ENCODE measurements around the gene CDH12. TPM values are rescaled to one million over a fixed set of nuclear protein-coding genes. Genes with fewer than 3 reads are reported as not detected.
"Not testable (repeated sequence)": the region's sequence is repeated elsewhere in the genome, so short reads cannot be mapped to it uniquely, and the experiment has no call there.

Gene CDH12
- total RNA-seq = not detected in 2 replicates

GRCh38 chr5:22852807-22853660, at the start of gene CDH12:
TSS of gene CDH12 (minus strand) at chr5:22853344.
- no peak for DNase-seq (ENCODE audit: low read depth, low spot score)

GRCh38 chr5:22901885-22902284, 48.7 kb upstream of the CDH12 start:
- no peak for DNase-seq (ENCODE audit: low read depth, low spot score)

- no peak for DNase-seq (ENCODE audit: low read depth, low spot score)
These were observed 47.7 kb upstream of the CDH12 start for GRCh38 chr5:22900801-22901310.

DNA sequence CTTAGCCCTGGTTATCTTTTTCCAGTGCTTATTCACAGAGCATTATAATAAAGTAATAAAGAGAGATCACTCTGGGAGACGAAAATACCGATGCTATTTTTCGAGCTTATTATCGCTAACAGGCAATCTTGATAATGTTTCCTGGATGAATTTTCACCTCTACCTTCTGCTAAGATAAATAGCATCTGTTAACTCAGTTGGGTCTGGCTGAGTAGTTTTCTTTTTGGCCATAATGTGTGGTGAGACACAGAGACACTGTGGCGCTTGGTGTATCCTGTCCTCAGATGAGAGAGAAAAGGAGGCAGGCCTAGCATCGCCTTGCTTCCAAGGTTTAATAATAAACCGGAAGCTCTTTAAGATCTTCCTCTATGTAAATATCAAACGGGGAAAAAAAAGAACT, 46.2 kb upstream of the CDH12 start:
- DNase-seq (ENCODE audit: low read depth, low spot score) = no peak

- no peak for DNase-seq (ENCODE audit: low read depth, low spot score)
These were observed 43.0 kb upstream of the CDH12 start for GRCh38 chr5:22896152-22896551.

DNA sequence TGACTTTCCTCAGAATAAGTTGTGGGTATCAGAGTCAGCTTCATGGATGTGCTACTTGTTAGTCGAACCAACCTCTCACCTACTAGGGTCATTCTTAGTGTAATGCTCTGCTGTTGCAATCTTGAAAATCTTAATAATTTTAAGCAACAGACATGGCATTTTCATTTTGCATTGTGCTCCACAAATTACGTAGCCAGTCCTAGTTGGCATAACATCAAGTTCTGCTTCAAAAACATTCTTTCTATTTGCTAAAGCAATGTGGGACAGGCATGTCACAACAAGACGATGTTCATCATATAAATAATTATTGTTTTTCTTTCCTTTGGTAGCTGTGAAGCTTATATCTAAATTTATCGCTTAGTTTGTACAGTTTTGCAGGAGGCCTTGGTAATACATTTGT, 39.3 kb upstream of the CDH12 start:
- no peak for DNase-seq (ENCODE audit: low read depth, low spot score)

DNA sequence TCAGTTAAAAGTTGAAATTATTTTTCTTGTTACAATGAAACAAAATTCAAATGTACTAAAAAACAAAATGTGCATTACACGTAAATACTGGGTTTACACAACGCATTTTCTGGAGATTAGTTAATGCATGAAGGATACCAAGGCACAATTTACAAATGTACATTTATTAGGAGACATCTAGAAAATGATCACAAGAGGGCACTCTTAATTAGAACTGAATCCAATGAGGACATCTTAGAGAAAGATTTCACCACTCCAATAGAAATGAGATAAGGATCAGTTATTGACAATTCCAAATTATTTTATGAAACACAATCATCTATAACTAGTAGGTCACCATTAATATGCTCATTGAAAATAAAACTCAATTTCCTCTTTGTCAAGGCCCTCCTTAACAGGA, 36.6 kb upstream of the CDH12 start:
- DNase-seq (ENCODE audit: low read depth, low spot score) = no peak

- no peak for DNase-seq (ENCODE audit: low read depth, low spot score)
These were observed 34.4 kb upstream of the CDH12 start for GRCh38 chr5:22887566-22887965.

- not testable (repeated sequence) for DNase-seq (ENCODE audit: low read depth, low spot score)
These were observed 5.8 kb upstream of the CDH12 start for GRCh38 chr5:22858911-22859310.

- DNase-seq (ENCODE audit: low read depth, low spot score) = no peak
These were observed 2.7 kb upstream of the CDH12 start for GRCh38 chr5:22855824-22856223.

DNA sequence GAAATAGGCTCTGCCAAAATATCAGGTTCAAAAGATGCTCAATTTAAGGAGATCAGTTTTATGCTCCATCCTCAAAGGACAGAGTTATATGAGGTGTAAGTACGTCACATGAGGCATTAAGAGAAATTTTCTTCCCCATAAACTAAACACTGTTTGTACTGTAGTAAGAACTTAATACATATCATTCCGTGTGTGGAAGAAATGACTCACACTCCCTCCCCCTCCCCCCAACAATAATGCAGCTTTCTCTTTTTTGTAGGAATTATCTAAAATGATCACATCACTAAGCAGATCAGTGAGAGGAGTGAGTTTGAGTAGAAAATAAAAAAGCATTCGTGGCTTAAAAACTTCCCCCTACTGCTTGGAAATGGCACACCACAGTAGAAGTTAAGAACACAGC, 2.2 kb downstream of the CDH12 start:
- DNase-seq (ENCODE audit: low read depth, low spot score) = no peak

GRCh38 chr5:22846693-22847092, 6.5 kb downstream of the CDH12 start:
- no peak for DNase-seq (ENCODE audit: low read depth, low spot score)

DNA sequence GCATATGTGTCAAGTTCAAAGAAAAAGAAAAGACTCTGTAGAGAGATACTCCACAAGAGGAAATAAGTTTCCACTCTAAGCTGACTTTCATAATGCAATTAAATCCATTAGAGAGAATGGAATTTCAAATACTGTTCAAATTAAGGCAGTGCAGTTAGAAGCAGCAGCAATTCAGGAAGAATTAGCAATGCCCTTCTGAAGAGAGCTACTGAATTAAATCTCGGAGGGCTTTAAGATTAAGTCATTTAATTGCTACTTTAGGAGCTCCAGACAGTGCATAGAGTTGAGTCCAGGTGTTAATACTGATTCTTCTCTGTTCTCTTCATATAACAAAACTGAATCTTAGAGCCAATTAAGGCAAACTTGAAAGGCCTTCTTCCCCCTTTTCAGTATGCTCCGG, 8.5 kb downstream of the CDH12 start:
- DNase-seq (ENCODE audit: low read depth, low spot score) = no peak

DNA sequence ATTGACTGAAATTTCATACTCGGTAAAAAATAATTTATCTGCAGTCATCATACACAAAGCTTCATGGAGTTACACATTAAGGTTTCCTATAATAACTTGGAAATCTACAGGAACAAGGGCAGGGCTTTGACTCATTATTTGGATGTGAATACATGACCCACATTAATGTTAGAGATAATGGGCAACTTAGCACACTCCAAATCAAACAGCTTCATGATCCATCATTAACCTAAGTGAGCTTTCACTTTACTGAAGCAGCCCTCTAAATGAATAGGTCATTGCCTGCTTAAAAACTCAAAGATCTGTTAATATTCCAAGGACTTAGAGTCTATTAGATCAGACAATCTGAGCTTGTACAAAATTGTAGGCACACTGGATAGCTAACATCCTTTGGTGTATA, 9.0 kb downstream of the CDH12 start:
- no peak for DNase-seq (ENCODE audit: low read depth, low spot score)

- DNase-seq (ENCODE audit: low read depth, low spot score) = no peak
These were observed 10.6 kb downstream of the CDH12 start for GRCh38 chr5:22842574-22842973.

GRCh38 chr5:22837803-22838202, 15.3 kb downstream of the CDH12 start:
- no peak for DNase-seq (ENCODE audit: low read depth, low spot score)

- no peak for DNase-seq (ENCODE audit: low read depth, low spot score)
These were observed 17.5 kb downstream of the CDH12 start for GRCh38 chr5:22835686-22836085.

DNA sequence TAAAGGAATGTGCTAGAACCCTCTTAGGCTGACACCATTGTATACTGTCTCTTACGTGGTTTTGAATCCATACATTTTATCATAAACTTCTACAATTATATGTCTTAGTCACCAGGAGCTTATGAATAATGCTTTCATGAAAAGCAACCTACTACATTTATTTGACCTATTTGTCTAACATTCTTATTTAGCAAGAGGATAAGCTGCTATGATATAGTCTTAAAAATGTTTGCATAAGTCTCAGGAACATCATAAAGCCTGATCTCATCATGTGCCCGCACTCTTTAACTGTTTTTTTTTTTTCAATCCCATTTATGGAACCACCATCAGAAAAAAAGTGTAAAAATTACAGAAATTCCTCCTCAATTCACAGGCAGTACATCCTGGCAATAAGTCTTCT, 59.7 kb downstream of the CDH12 start:
- DNase-seq (ENCODE audit: low read depth, low spot score) = no peak

GRCh38 chr5:22787807-22788206, 65.3 kb downstream of the CDH12 start:
- no peak for DNase-seq (ENCODE audit: low read depth, low spot score)

DNA sequence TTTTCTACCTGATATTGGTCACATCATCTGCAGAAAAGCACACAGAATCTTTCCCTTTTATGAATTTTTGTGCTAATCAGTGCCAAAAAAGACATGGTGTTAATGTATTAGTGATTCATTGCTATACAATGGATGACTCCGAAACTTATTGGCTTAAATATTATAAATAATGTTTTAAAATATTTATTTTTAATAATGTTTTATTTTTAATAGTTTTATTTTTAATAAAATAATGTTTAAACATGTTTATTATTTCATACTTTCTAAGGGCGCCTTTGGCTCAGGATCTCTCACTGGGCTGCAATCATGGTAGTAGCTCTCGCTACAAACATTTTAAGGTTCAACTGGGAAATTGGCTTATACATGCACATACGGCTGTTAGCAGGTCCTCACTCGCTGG, 65.7 kb downstream of the CDH12 start:
- DNase-seq (ENCODE audit: low read depth, low spot score) = no peak

- DNase-seq (ENCODE audit: low read depth, low spot score) = no peak
These were observed 72.4 kb downstream of the CDH12 start for GRCh38 chr5:22780756-22781155.

GRCh38 chr5:22779499-22779898, 73.6 kb downstream of the CDH12 start:
- no peak for DNase-seq (ENCODE audit: low read depth, low spot score)

DNA sequence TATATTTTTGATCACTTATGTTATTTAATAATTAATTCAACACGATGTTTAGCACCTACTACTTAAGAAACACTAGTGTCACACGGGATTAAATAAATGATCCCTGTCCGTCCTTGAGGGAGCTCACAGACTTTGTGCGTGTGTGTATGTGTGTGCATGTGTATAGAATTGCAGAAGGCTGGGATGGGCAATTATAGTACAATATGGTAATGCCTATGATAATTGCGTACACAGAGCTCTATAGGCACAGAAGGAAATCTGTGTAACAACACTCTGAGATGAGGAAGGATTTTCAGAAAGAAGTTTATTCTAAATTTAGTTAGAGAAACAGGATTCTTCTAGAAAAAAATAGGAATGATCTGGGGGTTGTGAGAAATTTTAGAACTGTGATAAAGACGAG, 76.9 kb downstream of the CDH12 start:
- DNase-seq (ENCODE audit: low read depth, low spot score) = no peak

All from pulmonary artery endothelial cell (primary cell).